Sigmoid colon (tissue), 7 donors: ENCODE measurements around the gene KCNIP4. TPM values are rescaled to one million over a fixed set of nuclear protein-coding genes. Genes with fewer than 3 reads are reported as not detected.

Experiments used
- DNase-seq: peaks from one replicate; pipeline ENCODE4 v3.0.0-alpha.2; 2019
- H3K27ac ChIP-seq, 4 donors: fragments of 200-600 bp; sonication (generic); one replicate each; pipeline ENCODE4 v1.5.1; 2016 to 2019; ENCODE audit warnings: mild to moderate bottlenecking in 1 of 4
- H3K27me3 ChIP-seq, 3 donors: fragments of 200-600 bp; sonication (generic); one replicate each; pipeline ENCODE4 v1.5.1; 2019; ENCODE audit warnings: mild to moderate bottlenecking in 1 of 3
- H3K36me3 ChIP-seq, 4 donors: fragments of 200-600 bp; sonication (generic); one replicate each; pipeline ENCODE4 v1.5.1; 2016 to 2019
- H3K4me1 ChIP-seq, 4 donors: fragments of 200-600 bp; sonication (generic); one replicate each; pipeline ENCODE4 v1.5.1; 2017 to 2019
- H3K4me3 ChIP-seq, 4 donors: fragments of 200-600 bp; sonication (generic); one replicate each; pipeline ENCODE4 v1.5.1; 2017 to 2019; ENCODE audit warnings: mild to moderate bottlenecking in 2 of 4, moderate library complexity in 1 of 4
- H3K9me3 ChIP-seq, 4 donors: fragments of 200-600 bp in 3 of 4; sonication (generic) in 3 of 4; one replicate each; pipeline versions ENCODE4 v1.5.1 to v1.6.1; 2013 to 2019
- EP300 ChIP-seq, 4 donors: sonication (generic); formaldehyde crosslinking; IDR thresholded peaks; one replicate each; pipeline ENCODE4 v1.6.1; 2017; ENCODE audit warnings: antibody characterized with exemption in 4 of 4
- POLR2A ChIP-seq, 2 donors: fragments of 450-650 bp; IDR thresholded peaks; one replicate each; pipeline ENCODE4 v1.6.1; 2016; ENCODE audit warnings: antibody characterized with exemption in 2 of 2, mild to moderate bottlenecking in 2 of 2, moderate library complexity in 2 of 2
- POLR2AphosphoS5 ChIP-seq, 4 donors: sonication (generic); formaldehyde crosslinking; IDR thresholded peaks; one replicate each; pipeline ENCODE4 v1.6.1; 2017; ENCODE audit warnings: antibody characterized with exemption in 4 of 4
- WGBS, 2 donors: extraction: QIAGEN DNeasy Blood & Tissue Kit; methylation state at CpG; one replicate each; pipeline ENCODE4 v1.1.7; 2013; 5-methylcytosine and 5-hydroxymethylcytosine counted together
- intact Hi-C: fragments of 100-400 bp; cut with DNase I; formaldehyde crosslinking; loops from one replicate; pipeline ENCODE4 v1.15.1; 2023
- polyA plus RNA-seq, 3 donors: library from polyadenylated mRNA; stranded (reverse); fragments of 200-250 nt; gene quantifications; one replicate each; pipeline ENCODE4 v1.2.3, GENCODE V29; 2013
- total RNA-seq, 4 donors: library from RNA; depleted of rRNA; stranded (reverse); fragments of >200 nt; gene quantifications; one replicate each; pipeline ENCODE4 v1.1.0, GENCODE V29; 2016
- TF ChIP-seq, protein P1 (sequence below), 4 experiments: fragments of 450-650 bp in 3 of 4; fragments of 200-600 bp in 1 of 4; IDR thresholded peaks; one replicate each; pipeline ENCODE4 v1.5.1; 2016 to 2019; ENCODE audit warnings: antibody characterized with exemption in 4 of 4, mild to moderate bottlenecking in 3 of 4, moderate library complexity in 2 of 4
- donor health status: healthy with polysubstance abuse.
- donor health status: Bipolar disorder and iron deficiency.
- donor health status: healthy.

KCNIP4 gene
- total and polyA plus RNA-seq, 7 donors, result 0.60 to 28.5 (median 14.0) TPM; not detected in 1

DNA sequence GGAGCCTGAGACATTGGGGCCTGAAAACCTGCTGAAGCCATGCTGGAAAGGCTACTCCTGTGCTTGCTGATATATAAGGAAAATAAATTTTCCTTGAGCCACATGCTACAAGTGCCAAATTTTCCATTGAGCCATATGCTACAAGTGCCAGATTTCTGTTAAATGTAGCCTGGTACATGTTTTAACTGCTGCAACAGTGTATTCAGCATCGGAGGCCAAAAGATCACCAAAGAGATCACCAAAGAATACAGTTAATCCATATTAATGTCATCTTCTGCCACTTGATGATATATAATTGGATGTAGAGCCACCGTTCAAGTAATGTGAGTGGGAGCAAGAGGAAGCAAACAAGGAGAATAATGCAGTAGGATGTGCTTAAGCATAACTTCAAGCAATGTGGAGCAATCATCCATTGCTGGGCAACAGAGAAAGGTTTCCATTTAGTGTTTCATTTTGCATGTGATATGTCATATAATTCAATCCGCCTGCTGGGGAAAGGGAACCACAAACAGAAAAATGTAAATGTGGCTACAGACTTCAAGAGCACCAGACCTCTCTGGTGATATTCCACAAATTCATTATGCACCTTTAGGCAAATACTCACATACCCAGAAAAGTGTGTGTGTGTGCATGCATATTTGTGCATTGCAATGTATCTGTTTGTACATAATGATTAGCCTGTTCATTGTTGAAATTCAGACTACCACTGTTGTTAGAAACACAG is 295.9 kb downstream of the KCNIP4 start:
- no peaks in the 10 kb centered on the region for H3K27me3 ChIP-seq
- H3K9me3 ChIP-seq, result no peaks in the 10 kb centered on the region
- TF ChIP-seq POLR2A (IDR thresholded peaks at IDR 0.05) (no peak), POLR2AphosphoS5 (IDR thresholded peaks at IDR 0.05) (no peak), EP300 (IDR thresholded peaks at IDR 0.05) (no peak)
- TF ChIP-seq, protein P1, sequence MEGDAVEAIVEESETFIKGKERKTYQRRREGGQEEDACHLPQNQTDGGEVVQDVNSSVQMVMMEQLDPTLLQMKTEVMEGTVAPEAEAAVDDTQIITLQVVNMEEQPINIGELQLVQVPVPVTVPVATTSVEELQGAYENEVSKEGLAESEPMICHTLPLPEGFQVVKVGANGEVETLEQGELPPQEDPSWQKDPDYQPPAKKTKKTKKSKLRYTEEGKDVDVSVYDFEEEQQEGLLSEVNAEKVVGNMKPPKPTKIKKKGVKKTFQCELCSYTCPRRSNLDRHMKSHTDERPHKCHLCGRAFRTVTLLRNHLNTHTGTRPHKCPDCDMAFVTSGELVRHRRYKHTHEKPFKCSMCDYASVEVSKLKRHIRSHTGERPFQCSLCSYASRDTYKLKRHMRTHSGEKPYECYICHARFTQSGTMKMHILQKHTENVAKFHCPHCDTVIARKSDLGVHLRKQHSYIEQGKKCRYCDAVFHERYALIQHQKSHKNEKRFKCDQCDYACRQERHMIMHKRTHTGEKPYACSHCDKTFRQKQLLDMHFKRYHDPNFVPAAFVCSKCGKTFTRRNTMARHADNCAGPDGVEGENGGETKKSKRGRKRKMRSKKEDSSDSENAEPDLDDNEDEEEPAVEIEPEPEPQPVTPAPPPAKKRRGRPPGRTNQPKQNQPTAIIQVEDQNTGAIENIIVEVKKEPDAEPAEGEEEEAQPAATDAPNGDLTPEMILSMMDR (IDR thresholded peaks at IDR 0.05), result no peak
- no peaks in the 10 kb centered on the region for H3K36me3 ChIP-seq
- DNase-seq, result no peak
- peaks cover 0 to 27% (median 19%) of the 10 kb centered on the region in 4 donors for H3K4me1 ChIP-seq
- WGBS, 2 donors, result 81 to 82% methylated on average over 3 of the region's 3 CpGs
- no peak overlapping the region for H3K4me3 ChIP-seq
- peak overlapping the region in 1 of 4 donors; percentile 7 for H3K27ac ChIP-seq
- intact Hi-C loops, result no loop called here

GRCh38 chr4:21649391-21650090 is 299.0 kb downstream of the KCNIP4 start:
- Histone ChIP-seq H3K36me3 (no peaks in the 10 kb centered on the region), H3K27ac (no peak overlapping the region), H3K4me3 (no peak overlapping the region), H3K27me3 (no peaks in the 10 kb centered on the region), H3K9me3 (no peaks in the 10 kb centered on the region), H3K4me1 (peaks cover 0 to 22% (median 16%) of the 10 kb centered on the region in 4 donors)
- 40 to 51% methylated on average over 2 of the region's 2 CpGs for WGBS, 2 donors
- intact Hi-C loops, result no loop called here
- no peak for TF ChIP-seq EP300 (IDR thresholded peaks at IDR 0.05)
- TF ChIP-seq POLR2AphosphoS5 (IDR thresholded peaks at IDR 0.05), result no peak
- TF ChIP-seq, protein P1 (IDR thresholded peaks at IDR 0.05), result no peak
- TF ChIP-seq POLR2A (IDR thresholded peaks at IDR 0.05), result no peak
- DNase-seq, result no peak

GRCh38 chr4:21645776-21646175 is 302.8 kb downstream of the KCNIP4 start:
- WGBS, 2 donors, result 83 to 91% methylated on average over 1 of the region's 1 CpG
- Histone ChIP-seq H3K9me3 (no peaks in the 10 kb centered on the region), H3K27ac (no peak overlapping the region), H3K36me3 (no peaks in the 10 kb centered on the region), H3K4me1 (peaks cover 0 to 9% (median 8%) of the 10 kb centered on the region in 4 donors), H3K4me3 (no peak overlapping the region), H3K27me3 (no peaks in the 10 kb centered on the region)
- intact Hi-C loops, result no loop called here
- no peak for DNase-seq
- no peak for TF ChIP-seq POLR2AphosphoS5 (IDR thresholded peaks at IDR 0.05)
- TF ChIP-seq POLR2A (IDR thresholded peaks at IDR 0.05), result no peak
- no peak for TF ChIP-seq EP300 (IDR thresholded peaks at IDR 0.05)
- TF ChIP-seq, protein P1 (IDR thresholded peaks at IDR 0.05), result no peak

DNA sequence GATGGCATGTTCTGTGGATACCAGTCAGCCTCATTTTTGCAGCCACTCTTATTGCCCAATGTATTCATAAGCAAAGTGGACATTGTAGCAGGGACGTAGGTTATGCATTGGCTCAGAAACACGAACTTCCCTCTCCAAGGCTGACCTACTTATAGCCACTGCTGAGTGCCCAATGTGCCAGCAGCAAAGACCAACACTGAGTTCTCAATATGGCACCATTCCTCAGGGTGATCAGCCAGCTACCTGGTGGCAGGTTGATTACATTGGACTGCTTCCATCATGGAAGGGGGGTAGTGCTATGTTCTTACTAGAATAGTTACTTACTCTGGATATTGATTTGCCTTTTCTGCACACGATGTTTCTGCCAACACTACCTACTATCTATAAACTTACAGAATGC is 306.9 kb downstream of the KCNIP4 start:
- peaks cover 0 to 3% (median 0%) of the 10 kb centered on the region in 4 donors for H3K9me3 ChIP-seq
- no peak overlapping the region for H3K4me3 ChIP-seq
- H3K27me3 ChIP-seq, result no peaks in the 10 kb centered on the region
- H3K4me1 ChIP-seq, result no peaks in the 10 kb centered on the region
- H3K27ac ChIP-seq, result no peak overlapping the region
- no peak for DNase-seq
- WGBS, 2 donors, result 76 to 86% methylated on average over 3 of the region's 3 CpGs
- intact Hi-C loops, result no loop called here
- no peak for TF ChIP-seq EP300 (IDR thresholded peaks at IDR 0.05)
- H3K36me3 ChIP-seq, result no peaks in the 10 kb centered on the region

DNA sequence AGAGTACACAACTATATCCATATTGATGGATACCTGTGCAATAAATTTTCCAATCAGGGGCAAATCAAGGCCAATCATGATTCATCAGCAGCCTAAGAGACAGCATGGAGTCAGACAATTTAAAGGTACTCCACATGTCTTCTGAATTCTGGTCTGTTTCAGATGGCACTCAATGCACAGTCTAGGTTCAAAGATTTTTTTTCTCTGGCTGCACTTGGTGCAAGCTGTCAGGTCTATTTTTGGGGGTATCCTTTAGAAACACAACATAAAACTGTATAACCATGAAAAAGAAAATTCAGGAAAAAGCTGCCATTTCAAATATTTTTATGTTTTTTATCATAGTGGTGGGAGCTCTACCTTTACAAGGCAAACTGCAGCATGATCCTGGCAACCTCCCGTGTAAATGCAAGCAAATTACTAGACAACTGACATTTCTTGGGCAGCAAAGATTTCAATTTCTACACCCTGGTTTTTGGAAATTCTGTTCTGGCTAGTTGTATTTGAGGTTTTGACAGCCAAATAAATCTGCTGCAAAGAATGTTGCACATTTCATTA is 310.3 kb downstream of the KCNIP4 start:
- DNase-seq, result no peak
- intact Hi-C loops, result no loop called here
- Histone ChIP-seq H3K4me3 (no peak overlapping the region), H3K27me3 (no peaks in the 10 kb centered on the region), H3K9me3 (peaks cover 0 to 3% (median 0%) of the 10 kb centered on the region in 4 donors), H3K27ac (no peak overlapping the region), H3K36me3 (no peaks in the 10 kb centered on the region), H3K4me1 (no peaks in the 10 kb centered on the region)
- TF ChIP-seq, protein P1 (IDR thresholded peaks at IDR 0.05), result no peak
- TF ChIP-seq POLR2A (IDR thresholded peaks at IDR 0.05) (no peak), EP300 (IDR thresholded peaks at IDR 0.05) (no peak)
- 62 to 78% methylated on average over 1 of the region's 1 CpG for WGBS, 2 donors
